Measurements from ENCODE around the gene MAN1C1.

The MAN1C1 gene

GRCh38 chr1:25799352-25799934, 182.9 kb downstream of the MAN1C1 start:
- peaks cover 28% of the 10 kb centered on the region for H3K4me1 ChIP-seq (ENCODE audit: insufficient read depth, low read length)

GRCh38 chr1:25799935-25800702, 183.5 kb downstream of the MAN1C1 start, which contains the start of gene SELENON:
Gene SELENON, plus strand, starts transcription at chr1:25800193. Its CDS starts 38 bp downstream, at chr1:25800231.
- no peaks in the 10 kb centered on the region for H3K79me2 ChIP-seq (ENCODE audit: insufficient read depth, low read length)
- H3K4me2 ChIP-seq (ENCODE audit: insufficient read depth, low read length), result peak within 1 kb of the TSS; percentile 73
- ATAC-seq (ENCODE audit: insufficient read depth, low read depth) (peak; percentile 51), DNase-seq (no peak)
- TF ChIP-seq CTCF (IDR thresholded peaks at IDR 0.05; ENCODE audit: borderline replicate concordance, extremely low read depth, low read length, poor library complexity, severe bottlenecking), result no peak
- no peak for TF ChIP-seq EZH2 (IDR thresholded peaks at IDR 0.05; ENCODE audit: borderline replicate concordance, low read depth, low read length, severe bottlenecking)
- peaks cover 24% of the 10 kb centered on the region for H3K27me3 ChIP-seq (ENCODE audit: insufficient read depth, low read length, poor library complexity)
- peak within 1 kb of the TSS; percentile 17 to 59; a peak in 3 of 4 replicates for H3K4me3 ChIP-seq (ENCODE audit: low read depth in 1 of 2, low read length in 2 of 2)
- H3K4me1 ChIP-seq (ENCODE audit: insufficient read depth, low read length), result peaks cover 28% of the 10 kb centered on the region
- peak within 1 kb of the TSS; percentile 68; the same call in 1 of the 2 replicates for H2AFZ ChIP-seq (ENCODE audit: low read depth, low read length)
- H4K20me1 ChIP-seq (ENCODE audit: insufficient read depth, low read length), result peaks cover 8% of the 10 kb centered on the region; the same call in 1 of the 2 replicates
- H3K9ac ChIP-seq (ENCODE audit: low read depth, low read length), result peak within 1 kb of the TSS; percentile 53
- H3K36me3 ChIP-seq (ENCODE audit: insufficient read depth, low read length), result no peaks in the 10 kb centered on the region
- H3K9me3 ChIP-seq (ENCODE audit: insufficient read depth, low read length, severe bottlenecking), result no peaks in the 10 kb centered on the region
- no peak within 1 kb of the TSS; the same call in 1 of the 2 replicates for H3K27ac ChIP-seq (ENCODE audit: low read length)

More at GRCh38 chr1:25799352-25799934, 182.9 kb downstream of the MAN1C1 start:
- ATAC-seq (ENCODE audit: insufficient read depth, low read depth) (no peak), DNase-seq (no peak)
- H3K79me2 ChIP-seq (ENCODE audit: insufficient read depth, low read length), result no peaks in the 10 kb centered on the region
- peaks cover 8% of the 10 kb centered on the region; the same call in 1 of the 2 replicates for H4K20me1 ChIP-seq (ENCODE audit: insufficient read depth, low read length)
- H2AFZ ChIP-seq (ENCODE audit: low read depth, low read length), result peak overlapping the region; percentile 51; the same call in 1 of the 2 replicates
- H3K36me3 ChIP-seq (ENCODE audit: insufficient read depth, low read length), result no peaks in the 10 kb centered on the region
- no peak for TF ChIP-seq CTCF (IDR thresholded peaks at IDR 0.05; ENCODE audit: borderline replicate concordance, extremely low read depth, low read length, poor library complexity, severe bottlenecking)
- TF ChIP-seq EZH2 (IDR thresholded peaks at IDR 0.05; ENCODE audit: borderline replicate concordance, low read depth, low read length, severe bottlenecking), result no peak
- no peak overlapping the region for H3K27ac ChIP-seq (ENCODE audit: low read length)
- H3K4me2 ChIP-seq (ENCODE audit: insufficient read depth, low read length), result peak overlapping the region; percentile 71
- no peaks in the 10 kb centered on the region for H3K9me3 ChIP-seq (ENCODE audit: insufficient read depth, low read length, severe bottlenecking)
- H3K9ac ChIP-seq (ENCODE audit: low read depth, low read length), result peak overlapping the region; percentile 37; the same call in 1 of the 2 replicates
- H3K27me3 ChIP-seq (ENCODE audit: insufficient read depth, low read length, poor library complexity), result peaks cover 24% of the 10 kb centered on the region
- H3K4me3 ChIP-seq (ENCODE audit: low read depth in 1 of 2, low read length in 2 of 2), result peak overlapping the region in 1 of 2 experiments; percentile 52; a peak in 2 of 4 replicates

GRCh38 chr1:25800703-25801377, 184.2 kb downstream of the MAN1C1 start:
- Histone ChIP-seq H3K27ac (ENCODE audit: low read length) (no peak overlapping the region; the same call in 1 of the 2 replicates), H3K27me3 (ENCODE audit: insufficient read depth, low read length, poor library complexity) (peaks cover 24% of the 10 kb centered on the region), H3K4me1 (ENCODE audit: insufficient read depth, low read length) (peaks cover 28% of the 10 kb centered on the region), H3K36me3 (ENCODE audit: insufficient read depth, low read length) (no peaks in the 10 kb centered on the region), H3K9ac (ENCODE audit: low read depth, low read length) (peak overlapping the region; percentile 53), H2AFZ (ENCODE audit: low read depth, low read length) (peak overlapping the region; percentile 28; the same call in 1 of the 2 replicates), H4K20me1 (ENCODE audit: insufficient read depth, low read length) (peaks cover 8% of the 10 kb centered on the region; the same call in 1 of the 2 replicates), H3K79me2 (ENCODE audit: insufficient read depth, low read length) (no peaks in the 10 kb centered on the region), H3K4me3 (ENCODE audit: low read depth in 1 of 2, low read length in 2 of 2) (peak overlapping the region; percentile 17 to 59; a peak in 3 of 4 replicates), H3K4me2 (ENCODE audit: insufficient read depth, low read length) (peak overlapping the region; percentile 73), H3K9me3 (ENCODE audit: insufficient read depth, low read length, severe bottlenecking) (no peaks in the 10 kb centered on the region)
- no peak for TF ChIP-seq CTCF (IDR thresholded peaks at IDR 0.05; ENCODE audit: borderline replicate concordance, extremely low read depth, low read length, poor library complexity, severe bottlenecking)
- no peak for TF ChIP-seq EZH2 (IDR thresholded peaks at IDR 0.05; ENCODE audit: borderline replicate concordance, low read depth, low read length, severe bottlenecking)
- no peak for DNase-seq
- ATAC-seq (ENCODE audit: insufficient read depth, low read depth), result peak; percentile 2; the same call in 1 of the 3 replicates
